ENCODE measurements around the gene SMU1.

Gene SMU1

GRCh38 chr9:33076046-33077004 is at the start of gene SMU1:
TSS of gene SMU1 (minus strand) at chr9:33076674. CDS start at chr9:33076608, 66 bp downstream.
- peak; percentile 87 to 90 for DNase-seq (ENCODE audit: low read depth in 2 of 2)

DNA sequence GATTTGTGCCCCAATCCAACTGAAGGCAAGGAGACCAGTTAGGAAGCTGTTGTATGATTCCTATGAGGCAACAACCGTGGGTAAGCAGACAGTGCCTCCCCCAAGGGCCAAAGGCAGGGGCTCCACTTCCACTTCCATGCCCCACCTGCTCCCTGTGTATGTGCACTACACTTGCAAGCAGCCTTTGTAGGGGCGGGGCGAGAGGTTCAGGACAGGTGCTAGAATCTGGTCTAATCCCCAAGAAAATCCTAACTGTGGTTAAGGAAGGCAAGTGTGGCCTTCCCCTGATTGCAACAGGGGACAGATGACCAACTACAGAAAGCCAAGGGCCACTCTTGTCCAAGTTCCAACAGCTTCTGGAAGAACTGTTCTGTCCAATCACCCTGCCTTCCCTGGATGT is 49.0 kb upstream of the SMU1 start:
- no peak for DNase-seq (ENCODE audit: low read depth in 2 of 2)

DNA sequence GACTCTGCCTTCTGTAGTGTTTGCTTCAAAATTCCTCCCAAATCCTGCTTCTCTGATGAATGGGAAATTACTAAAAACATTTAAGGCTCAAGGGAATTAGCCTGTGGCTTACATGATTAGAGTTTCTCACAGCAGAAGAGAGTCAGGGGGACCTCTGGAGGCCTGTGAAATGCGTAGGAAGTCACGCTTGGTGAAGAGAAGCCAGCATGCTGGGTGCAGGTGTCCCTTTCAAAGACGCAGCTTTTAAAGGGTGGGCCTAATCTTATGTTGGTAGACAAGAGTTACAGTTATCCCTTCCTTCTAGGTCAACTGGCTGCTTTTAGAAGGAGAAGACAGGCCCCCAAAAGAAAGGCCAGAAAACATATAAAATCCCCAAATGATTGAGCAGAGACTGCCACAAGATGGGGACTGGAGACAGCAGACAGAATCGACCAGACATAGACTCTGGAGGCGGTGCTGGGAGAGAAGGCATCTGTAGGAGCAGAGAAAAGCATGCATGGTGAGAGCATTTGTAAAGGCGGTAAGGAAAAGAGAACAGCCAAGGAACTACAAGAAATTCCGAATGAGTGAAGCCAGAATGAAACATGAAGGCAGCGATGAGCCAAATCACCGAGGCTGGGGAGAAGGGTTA is 48.4 kb upstream of the SMU1 start:
- no peak for DNase-seq (ENCODE audit: low read depth in 2 of 2)

- no peak for DNase-seq (ENCODE audit: low read depth in 2 of 2)
These were observed 47.6 kb upstream of the SMU1 start for GRCh38 chr9:33124046-33124445.

DNA sequence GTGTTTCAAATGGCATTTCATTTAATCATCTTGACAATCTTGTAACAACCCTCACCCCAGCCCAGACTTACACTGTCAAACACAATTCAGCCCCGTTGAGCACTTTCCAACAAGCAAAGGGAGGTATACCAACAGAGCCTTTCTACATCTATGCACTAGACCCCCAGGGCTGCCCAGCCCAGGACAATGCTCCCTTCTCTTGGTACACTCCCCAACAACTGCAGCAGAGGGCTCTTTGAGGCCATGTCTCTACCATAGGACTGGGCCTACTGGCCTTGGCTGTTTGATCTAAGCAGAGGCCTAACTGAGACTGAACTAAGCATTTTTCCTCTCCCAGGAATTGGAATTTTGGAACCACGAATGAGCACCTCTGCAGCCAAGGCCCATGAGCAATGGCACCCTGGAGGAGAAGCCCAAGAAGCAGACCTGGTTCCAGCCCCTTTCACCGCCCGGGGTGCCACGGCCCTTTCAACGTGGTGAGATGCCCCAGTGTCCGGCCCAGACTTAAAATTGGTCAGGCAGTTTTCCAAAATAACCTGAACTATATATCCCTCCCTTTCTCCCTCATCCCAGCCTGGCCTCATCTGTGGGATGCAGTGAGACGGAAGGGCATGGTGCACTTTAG is 47.0 kb upstream of the SMU1 start:
- DNase-seq (ENCODE audit: low read depth in 2 of 2), result no peak

DNA sequence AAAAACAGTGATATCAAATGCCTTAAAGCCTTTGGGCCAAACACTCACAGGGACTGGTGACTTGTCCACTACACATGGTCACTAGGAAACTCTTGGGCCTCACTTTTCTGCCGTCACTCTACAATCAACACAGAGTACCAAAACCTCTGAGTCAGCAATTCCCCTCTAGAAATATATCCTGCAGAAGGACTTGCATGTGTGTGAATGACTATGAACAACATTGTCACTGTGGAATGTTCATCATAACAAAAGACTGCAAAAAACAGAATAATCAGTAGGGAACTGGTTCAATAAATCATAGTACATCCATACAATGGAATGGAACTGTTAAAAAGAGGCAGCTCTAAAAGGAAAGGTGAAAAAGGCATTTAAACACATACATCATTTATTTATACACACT is 44.1 kb upstream of the SMU1 start:
- no peak for DNase-seq (ENCODE audit: low read depth in 2 of 2)

DNA sequence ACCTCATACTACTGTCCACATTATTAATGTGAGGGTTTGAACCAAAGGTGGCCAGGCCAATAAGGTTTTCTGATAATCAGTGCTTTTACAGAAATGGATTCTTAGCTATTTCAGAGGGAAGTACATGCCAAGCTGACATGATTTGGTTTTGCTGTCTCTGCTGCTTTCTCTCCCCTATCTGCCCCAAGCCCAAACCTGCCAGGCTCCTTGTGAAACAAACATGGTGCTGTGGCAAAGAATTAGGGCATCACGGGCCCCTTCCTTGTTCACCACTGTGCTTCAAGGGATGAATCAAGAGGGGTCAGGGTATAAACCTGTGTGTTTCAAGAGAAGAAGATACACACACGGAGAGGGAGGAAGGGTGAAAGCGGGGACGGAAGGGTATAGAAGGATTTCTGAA is 41.3 kb upstream of the SMU1 start:
- DNase-seq (ENCODE audit: low read depth in 2 of 2), result no peak

GRCh38 chr9:33117306-33117705 is 40.8 kb upstream of the SMU1 start:
- DNase-seq (ENCODE audit: low read depth in 2 of 2), result no peak

DNA sequence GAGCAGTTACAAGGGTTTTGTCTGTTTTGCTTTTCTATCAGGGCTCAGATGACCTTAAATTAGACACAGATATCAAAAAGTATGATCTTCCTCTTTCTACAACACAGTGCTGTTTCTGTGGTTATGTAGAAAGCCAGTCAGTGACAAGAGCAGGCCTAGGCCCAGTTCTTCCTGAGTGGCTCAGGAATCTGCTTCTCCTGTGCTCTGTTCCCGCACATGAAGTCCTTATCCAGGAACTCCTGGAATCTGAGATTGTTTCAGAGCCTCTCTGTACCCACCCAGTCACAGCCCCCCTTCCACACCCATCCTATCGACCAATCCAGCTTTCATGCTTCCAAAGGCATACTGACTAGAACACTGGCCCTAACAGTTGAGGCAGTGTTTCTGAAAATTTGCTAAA is 40.4 kb upstream of the SMU1 start:
- DNase-seq (ENCODE audit: low read depth in 2 of 2), result no peak

DNA sequence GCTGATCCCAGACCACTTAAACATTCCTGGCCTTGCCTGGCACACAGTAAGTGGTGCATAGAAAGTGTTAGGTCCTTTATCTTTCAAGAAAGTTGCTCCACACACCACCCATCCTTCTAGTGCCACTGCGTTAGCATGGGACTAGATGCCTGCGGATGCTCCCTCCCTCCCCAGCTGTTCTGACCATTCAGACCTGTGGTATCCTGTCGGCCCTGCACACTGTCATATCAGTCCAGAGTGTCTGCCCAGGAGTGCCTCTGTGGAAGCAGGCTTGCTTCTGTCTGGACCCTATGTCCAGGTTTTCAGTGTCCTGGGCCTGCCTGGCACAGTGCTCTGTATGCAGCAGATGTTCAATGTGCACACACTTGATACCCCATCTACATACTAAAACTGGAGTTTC is 38.3 kb upstream of the SMU1 start:
- no peak for DNase-seq (ENCODE audit: low read depth in 2 of 2)

GRCh38 chr9:33113799-33114547 is 37.5 kb upstream of the SMU1 start:
- DNase-seq (ENCODE audit: low read depth in 2 of 2), result no peak

DNA sequence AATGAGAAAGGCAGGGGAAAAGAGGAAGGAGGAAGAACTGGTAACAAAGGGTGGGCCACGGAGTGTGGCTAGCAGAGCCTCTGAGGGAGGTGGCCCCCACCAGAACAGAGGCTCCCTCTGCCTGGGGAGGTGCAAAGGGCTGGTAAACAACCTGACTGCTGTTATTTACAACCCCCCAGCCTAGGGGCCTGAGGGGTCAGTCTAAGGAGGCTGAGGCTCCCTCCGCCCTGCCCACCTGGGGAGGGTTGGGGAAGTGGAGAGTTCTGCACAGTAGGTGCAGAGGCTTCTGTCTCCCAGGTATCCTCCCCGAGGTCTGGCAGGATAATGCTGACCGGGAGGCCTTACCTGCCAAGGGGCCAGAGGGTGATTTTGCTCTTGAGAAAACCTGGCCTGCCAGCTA is 35.6 kb upstream of the SMU1 start:
- no peak for DNase-seq (ENCODE audit: low read depth in 2 of 2)

GRCh38 chr9:33111631-33112030 is 35.2 kb upstream of the SMU1 start:
- no peak for DNase-seq (ENCODE audit: low read depth in 2 of 2)

- no peak for DNase-seq (ENCODE audit: low read depth in 2 of 2)
These were observed 34.2 kb upstream of the SMU1 start for GRCh38 chr9:33110686-33111085.

GRCh38 chr9:33109850-33110595 is 33.5 kb upstream of the SMU1 start:
- DNase-seq (ENCODE audit: low read depth in 2 of 2), result no peak

DNA sequence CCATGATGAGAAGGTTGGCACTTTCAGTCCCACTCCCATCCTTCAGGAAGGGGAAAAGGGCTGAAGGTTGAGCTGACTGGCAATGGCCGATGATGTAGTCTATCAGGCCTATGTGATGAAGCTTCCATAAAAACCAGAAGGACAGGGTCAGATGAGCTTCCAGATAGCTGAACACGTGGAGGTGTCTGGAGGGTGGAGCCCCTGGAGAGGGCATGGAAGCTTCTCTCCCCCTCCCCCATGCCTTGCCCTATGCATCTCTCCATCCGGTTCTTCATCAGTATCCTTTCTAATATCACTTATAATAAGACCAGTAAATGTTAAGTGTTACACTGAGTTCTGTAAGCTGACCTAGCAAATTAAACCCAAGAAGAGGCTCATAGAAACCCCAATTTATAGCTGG is 32.6 kb upstream of the SMU1 start:
- DNase-seq (ENCODE audit: low read depth in 2 of 2), result no peak

GRCh38 chr9:33108472-33108871 is 32.0 kb upstream of the SMU1 start:
- DNase-seq (ENCODE audit: low read depth in 2 of 2), result no peak

GRCh38 chr9:33107762-33108161 is 31.3 kb upstream of the SMU1 start:
- no peak for DNase-seq (ENCODE audit: low read depth in 2 of 2)

DNA sequence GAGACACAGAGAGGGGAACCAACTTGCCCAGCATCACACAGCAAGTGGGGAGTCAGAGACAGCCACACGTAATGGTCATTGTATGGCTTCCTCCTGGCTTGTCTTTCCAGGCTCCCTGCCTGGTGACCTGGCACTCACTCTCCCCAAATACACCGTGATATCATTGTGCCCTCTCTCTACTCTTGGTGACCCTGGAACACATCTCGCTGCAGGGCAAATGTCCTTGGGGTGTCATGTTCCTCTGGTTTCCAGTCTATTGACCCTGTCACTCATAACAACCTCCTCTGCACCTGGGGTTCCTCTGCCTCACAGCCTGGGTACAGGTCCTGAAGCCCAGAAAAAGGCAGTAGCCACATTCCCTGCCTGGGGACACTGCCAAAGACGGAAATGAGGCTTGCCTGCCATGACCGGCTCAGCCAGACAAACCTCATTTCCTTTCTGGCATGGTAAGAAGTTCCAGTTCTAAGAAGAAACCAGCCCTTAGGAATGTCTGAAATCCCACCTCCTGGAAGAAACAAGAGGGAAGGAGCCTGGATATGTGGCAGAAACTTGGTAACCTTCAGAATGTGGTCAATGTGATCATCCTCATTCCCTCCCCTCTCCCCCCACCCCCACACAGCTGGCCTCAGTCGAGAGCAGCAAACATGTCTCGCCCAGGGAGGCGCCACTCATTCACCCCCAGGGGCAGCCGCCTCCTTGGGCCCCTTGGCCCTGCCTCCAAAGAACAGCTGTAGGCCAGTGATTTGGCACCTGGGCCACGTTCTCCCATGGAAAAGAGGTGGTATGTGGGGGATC is 30.6 kb upstream of the SMU1 start:
- no peak for DNase-seq (ENCODE audit: low read depth in 2 of 2)

DNA sequence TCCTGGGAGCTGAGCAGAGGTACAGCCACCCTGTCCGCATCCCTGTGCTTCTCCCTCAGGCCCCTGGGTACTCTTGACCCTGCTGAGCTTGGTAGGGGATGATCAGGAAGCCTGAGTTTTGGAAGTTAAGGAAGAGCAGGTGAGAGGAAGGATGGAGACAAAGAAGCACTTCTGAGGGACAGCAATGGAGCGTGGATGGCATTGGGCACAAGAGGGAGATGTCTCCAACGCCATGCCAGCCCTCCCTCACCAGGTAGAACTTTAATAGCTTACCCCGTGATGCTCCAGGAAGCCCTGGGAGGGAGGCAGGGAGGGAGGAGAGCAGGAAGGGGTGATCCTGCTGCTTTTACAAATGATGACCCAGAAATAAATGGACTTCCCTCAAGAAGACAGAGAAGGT is 29.9 kb upstream of the SMU1 start:
- no peak for DNase-seq (ENCODE audit: low read depth in 2 of 2)

GRCh38 chr9:33105959-33106358 is 29.5 kb upstream of the SMU1 start:
- DNase-seq (ENCODE audit: low read depth in 2 of 2), result no peak

Data from stimulated activated CD8-positive, alpha-beta memory T cell treated with anti-CD3 and anti-CD28 coated beads, Interleukin-2, amount 100 ng/mL, for 1 hour (primary cell).